GM19025 (cell line): ENCODE results near the gene ERBB3.
A peak's percentile ranks its signal among the peaks of the same experiment; 100 is the strongest.

Source experiments
- ATAC-seq: cut with Tn5 transposase; IDR thresholded peaks from one replicate; pipeline ENCODE4 v1.9.1; 2021; ENCODE audit warnings: mild to moderate bottlenecking, low read depth, moderate library complexity; ENCODE audit not compliant: unreplicated experiment

ERBB3 gene

DNA sequence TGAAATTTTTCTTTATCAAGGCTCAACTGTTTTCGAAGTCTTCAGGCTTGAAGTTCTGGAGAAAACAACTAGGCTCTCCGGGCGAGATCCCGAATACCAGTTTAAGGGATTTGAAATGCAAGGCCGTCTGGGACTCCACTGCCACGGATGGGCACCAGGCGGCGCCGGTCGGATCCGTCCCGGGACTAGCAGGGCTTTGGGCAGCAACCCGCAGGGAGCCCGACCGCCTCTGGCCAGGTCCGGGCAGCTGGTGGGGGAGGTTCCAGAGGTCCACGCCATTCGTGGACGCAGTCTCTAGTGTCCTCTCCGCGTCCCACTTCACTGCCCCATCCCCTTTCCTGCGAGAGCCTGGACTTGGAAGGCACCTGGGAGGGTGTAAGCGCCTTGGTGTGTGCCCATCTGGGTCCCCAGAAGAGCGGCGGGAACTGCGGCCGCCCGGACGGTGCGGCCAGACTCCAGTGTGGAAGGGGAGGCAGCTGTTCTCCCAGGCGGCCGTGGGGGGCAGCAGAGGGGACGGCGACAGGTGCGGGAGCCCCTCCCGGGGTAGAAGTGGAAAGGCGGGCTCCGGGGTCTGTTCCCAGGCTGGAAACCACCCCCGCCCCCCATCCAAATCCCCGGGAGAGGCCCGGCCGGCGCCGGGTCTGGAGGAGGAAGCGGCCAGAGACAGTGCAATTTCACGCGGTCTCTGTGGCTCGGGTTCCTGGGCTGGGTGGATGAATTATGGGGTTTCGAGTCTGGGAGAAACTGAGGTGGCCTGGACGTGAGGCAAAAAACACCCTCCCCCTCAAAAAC, 838 bp upstream of the ERBB3 start:
- ATAC-seq = no peak

DNA sequence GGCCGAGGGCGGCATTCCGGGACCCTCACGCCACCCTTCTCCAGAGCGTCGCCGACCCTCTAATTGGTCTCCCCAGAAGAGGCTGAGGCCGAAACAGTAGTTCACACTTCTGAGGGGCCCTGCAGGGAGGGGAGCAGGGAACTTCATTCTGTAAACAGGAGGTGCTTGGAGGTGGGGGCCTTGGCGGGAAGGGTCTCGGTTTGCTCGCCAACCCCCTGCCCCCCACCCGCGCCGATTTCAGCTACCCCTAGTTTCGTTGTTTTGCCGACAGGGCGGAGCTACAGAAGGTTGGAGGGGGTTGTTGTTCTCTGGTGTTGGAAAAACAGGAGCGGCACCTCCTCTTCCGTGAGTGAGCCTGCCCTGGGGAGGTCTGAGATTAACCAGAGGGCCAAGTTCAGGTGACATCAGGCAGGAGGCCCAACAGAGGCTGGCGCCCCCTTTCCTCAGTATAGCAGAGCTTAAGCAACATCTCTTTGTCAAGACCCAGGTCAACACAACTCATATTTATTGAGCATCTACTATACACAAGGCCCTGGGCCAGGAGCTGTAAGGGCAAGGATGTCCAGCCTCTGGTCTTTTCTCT, 682 bp downstream of the ERBB3 start:
- no peak for ATAC-seq

DNA sequence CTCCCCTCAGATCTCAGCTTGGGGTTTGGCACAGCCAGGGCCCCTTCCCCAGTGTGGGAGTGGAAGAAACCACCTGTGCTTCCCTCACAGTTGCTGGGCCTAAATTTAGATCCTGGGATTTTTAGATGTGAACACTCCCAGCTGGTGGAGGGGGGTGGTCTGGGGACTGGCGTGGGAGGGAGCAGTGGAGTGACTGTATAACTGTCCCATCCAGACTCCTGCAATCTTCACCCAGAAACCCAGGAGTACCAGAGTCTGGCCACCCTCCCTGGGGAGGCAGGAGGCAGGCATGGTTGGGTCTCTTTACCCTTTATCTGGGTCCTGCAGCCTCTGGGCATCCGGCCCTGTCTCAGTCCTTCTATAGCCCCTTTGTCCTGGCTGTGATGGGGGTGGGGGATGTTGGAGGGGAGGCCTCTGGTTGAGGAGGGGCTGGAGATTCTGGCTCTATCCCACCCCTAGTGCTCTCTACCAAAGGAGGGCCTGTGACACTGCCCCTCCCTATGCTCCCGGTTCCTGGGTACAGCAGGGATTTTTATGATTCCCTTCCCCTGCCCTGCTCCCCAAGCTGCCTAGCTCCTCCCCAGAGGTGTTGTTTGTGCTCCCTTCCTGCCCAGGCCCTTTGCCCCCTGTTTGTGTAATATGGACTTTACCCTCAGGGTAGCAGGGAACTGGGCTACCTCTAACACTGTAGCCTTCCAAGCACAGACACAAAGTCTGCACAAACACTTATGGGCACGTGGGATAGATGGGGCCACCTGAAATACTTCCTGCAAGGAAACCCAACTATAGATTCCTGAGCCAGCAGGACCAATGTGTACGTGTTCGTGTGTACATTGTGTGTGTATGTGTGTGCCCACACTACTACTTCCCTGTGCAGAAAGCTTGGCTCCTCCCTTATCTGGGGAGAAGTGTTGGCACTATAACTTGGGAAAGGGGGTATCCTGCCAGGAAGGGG, 1.7 kb downstream of the ERBB3 start:
- ATAC-seq = no peak

DNA sequence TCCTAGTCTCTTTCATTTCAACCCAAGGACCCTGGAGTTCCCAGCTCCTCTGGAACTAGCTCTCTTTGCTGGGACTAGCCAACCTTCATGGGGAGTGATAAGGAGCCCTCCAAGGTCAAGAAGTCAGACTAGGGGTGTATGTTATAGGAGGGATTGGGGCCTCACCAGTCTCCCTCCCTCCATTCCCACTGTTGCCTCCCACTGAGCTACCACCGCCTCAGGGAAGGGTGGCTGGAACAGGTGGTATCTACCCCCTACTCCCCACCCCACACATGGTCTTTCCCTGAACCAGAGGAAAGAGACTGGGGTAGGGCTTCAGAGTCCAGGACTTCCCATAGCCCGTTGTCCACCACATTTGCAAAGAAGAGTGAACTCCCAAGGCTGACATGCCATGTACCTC, 2.4 kb downstream of the ERBB3 start:
- no peak for ATAC-seq

DNA sequence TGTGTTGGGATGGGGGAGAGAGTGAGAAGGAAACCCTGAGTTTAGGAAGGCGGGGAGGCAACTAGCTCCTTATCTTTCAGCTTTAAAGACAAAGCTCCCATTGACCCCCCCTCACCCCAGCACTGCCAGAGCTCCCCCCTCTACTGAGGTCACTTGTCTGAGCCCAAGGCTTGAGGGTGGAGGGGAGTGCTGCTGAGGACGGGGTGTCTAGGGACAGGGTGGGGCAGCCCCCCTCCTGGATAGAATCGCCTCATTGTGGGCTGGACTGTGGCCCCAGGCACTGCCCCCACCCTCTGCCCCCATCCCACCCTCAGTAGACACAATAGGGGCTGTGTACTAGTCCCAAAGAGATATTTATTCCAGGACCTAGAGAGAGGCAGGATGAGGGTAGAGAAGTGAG, 3.0 kb downstream of the ERBB3 start:
- no peak for ATAC-seq

DNA sequence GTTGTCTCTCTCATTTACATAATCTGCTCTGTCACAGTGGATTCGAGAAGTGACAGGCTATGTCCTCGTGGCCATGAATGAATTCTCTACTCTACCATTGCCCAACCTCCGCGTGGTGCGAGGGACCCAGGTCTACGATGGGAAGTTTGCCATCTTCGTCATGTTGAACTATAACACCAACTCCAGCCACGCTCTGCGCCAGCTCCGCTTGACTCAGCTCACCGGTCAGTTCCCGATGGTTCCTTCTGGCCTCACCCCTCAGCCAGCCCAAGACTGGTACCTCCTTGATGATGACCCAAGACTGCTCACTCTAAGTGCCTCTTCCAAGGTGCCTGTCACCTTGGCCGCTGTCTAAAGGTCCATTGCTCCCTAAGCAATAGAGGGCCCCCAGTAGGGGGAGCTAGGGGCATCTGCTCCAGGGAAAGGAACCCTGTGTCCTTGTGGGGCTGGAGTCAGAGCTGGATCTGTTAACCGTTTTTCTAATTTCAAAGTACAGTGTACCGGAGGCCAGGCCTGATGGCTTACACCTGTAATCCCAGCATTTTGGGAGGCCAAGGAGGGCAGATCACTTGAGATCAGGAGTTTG, 5.1 kb downstream of the ERBB3 start:
- no peak for ATAC-seq

DNA sequence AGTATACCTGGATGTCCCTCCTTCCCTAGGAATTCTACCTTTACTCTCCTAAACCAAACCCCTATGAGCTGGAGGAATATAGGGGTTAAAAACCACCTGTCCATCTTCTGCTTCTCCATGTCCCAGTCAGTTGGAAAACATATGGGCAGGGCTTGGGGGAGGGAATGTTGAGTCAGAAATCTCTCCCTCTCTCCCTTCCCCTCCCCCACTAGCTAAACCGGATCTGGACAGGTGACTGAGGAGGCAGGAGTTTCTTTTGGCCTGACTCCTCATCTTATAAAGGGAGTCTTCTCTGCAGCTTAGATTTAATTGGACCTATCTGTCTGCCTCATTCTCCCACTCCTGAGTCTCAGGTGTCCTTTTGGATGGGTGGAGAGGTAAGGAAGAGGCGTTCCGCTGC, 6.1 kb downstream of the ERBB3 start:
- no peak for ATAC-seq

DNA sequence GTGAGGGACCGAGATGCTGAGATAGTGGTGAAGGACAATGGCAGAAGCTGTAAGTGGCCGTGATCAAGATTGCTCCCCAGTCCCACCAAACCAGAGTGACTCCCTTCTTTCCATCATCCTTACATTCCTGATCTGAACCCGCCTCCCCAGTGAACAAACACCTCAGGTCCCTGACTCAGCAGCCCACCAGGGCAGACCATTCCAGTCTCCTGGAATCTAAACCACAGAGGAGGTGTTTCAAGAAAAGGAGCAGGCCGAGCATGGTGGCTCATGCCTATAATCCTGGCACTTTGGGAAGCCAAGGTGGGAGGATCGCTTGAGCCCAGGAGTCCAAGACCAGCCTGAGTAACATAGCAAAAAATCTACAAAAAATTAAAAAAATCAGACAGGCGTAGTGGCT, 6.6 kb downstream of the ERBB3 start:
- ATAC-seq = no peak

DNA sequence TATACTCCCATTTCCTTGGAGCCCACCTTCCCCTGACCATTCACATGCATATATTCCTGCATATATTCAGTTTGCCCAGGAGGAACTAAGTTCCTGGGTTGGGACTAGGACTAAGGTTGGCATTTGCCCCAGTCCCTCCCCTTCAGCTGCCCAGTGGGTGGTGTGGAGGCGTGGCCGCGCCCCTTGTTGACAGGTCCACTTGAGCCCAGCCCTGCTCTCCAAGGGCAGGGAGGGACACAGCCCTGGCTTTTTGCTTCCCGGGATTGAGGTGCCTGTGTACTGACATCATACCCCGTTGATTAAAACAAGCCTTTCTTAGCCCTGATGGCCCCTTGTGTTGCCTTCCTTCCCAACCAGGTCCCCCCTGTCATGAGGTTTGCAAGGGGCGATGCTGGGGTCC, 7.3 kb downstream of the ERBB3 start:
- ATAC-seq = no peak

DNA sequence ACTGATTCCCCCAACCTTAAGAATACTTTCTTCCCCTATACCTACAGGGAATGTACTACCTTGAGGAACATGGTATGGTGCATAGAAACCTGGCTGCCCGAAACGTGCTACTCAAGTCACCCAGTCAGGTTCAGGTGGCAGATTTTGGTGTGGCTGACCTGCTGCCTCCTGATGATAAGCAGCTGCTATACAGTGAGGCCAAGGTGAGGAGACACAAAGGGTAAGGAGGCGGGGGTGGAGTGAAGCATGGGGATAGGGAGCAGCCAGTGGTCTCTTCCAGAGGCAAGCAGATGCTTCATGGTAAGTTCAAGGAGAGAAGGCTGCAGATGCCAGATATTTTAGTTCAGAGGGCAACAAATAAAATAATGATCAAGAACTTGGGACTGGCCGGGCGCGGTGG, 17.8 kb downstream of the ERBB3 start:
- no peak for ATAC-seq

DNA sequence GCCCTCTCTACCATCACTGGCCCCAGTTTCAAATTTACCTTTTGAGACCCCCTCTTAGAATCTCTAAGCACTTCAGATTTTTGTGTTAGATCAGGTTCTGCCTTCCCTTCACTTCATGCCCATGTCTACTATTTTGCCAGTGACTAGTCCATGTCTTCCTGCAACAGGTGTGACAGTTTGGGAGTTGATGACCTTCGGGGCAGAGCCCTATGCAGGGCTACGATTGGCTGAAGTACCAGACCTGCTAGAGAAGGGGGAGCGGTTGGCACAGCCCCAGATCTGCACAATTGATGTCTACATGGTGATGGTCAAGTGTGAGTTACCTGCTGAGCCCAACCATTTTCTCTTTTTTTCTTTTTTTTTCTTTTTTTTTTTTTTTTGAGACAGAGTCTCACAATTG, 18.6 kb downstream of the ERBB3 start:
- no peak for ATAC-seq

DNA sequence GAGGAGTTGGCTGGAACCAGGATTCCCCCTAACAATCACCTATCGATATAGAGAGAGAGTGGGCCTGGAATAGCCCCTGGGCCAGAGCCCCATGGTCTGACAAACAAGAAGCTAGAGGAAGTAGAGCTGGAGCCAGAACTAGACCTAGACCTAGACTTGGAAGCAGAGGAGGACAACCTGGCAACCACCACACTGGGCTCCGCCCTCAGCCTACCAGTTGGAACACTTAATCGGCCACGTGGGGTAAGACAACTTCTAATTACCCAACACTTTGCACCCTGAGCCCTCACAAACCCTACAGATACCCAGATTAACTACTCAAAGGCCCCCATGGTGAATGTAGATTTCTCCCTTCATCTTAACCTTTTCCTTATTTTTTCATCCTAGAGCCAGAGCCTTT, 19.8 kb downstream of the ERBB3 start:
- no peak for ATAC-seq

DNA sequence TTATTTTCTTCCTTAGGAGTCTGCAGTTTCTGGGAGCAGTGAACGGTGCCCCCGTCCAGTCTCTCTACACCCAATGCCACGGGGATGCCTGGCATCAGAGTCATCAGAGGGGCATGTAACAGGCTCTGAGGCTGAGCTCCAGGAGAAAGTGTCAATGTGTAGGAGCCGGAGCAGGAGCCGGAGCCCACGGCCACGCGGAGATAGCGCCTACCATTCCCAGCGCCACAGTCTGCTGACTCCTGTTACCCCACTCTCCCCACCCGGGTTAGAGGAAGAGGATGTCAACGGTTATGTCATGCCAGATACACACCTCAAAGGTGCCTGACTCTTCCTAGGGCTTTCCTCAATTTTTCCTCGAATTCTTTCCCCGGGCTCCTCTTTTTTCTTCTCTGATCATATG, 21.1 kb downstream of the ERBB3 start:
- ATAC-seq = no peak

DNA sequence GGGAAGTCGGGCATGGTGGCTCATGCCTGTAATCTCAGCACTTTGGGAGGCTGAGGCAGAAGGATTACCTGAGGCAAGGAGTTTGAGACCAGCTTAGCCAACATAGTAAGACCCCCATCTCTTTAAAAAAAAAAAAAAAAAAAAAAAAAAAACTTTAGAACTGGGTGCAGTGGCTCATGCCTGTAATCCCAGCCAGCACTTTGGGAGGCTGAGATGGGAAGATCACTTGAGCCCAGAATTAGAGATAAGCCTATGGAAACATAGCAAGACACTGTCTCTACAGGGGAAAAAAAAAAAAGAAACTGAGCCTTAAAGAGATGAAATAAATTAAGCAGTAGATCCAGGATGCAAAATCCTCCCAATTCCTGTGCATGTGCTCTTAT, 22.7 kb downstream of the ERBB3 start:
- no peak for ATAC-seq

DNA sequence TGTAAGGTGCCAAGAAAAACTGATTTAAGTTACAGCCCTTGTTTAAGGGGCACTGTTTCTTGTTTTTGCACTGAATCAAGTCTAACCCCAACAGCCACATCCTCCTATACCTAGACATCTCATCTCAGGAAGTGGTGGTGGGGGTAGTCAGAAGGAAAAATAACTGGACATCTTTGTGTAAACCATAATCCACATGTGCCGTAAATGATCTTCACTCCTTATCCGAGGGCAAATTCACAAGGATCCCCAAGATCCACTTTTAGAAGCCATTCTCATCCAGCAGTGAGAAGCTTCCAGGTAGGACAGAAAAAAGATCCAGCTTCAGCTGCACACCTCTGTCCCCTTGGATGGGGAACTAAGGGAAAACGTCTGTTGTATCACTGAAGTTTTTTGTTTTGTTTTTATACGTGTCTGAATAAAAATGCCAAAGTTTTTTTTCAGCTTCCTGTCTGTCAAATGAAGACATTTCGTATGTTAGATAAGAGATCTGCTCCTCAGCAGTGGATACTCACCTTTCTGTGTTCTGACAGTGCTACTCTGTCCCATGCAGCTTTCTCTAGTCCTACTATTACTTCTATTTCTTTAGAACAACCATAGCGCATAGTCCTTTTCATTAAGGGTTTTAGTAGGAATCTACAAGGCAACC, 23.2 kb downstream of the ERBB3 start:
- no peak for ATAC-seq

DNA sequence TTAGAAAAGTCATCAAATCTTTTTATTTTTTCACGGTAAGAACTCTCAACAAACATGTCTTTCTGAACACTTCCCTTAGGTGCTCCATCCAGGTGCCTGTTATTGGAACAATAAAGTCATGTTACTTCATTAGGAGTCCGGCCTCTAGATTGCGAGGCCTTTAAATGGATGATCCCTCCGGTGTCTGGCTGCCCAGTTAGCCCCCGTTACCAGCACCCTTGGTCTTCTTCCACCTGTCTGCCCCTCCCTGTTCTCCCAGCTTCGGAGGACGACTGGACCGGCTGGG, 23.8 kb downstream of the ERBB3 start:
- no peak for ATAC-seq

DNA sequence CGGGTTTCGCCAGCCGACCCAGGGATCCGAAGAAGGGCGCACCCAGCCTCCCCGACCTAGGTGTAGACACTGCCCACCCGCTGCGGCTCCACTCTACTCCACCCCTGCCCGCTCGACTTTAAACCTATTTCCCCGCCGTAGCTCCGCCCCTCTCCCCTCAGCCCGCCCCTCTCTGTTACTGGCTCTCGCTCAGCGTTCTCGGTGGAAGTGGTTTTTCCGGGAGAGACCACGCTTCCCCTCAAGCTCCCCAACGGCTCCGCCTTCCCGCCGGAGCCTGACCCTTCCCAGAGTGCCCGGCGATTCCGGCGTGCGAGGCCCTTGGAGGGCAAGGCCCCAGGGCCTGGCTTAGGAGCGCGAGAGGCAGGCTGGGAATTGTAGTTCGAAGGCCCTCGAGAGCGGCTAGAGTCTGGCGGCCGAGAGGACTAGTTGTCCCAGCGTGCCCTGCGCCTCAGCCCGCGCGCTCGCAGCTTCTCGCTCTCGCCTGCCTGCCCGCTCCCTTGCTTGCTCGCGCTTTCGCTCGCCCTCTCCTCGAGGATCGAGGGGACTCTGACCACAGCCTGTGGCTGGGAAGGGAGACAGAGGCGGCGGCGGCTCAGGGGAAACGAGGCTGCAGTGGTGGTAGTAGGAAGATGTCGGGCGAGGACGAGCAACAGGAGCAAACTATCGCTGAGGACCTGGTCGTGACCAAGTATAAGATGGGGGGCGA, 24.3 kb downstream of the ERBB3 start, which contains the start of gene PA2G4:
PA2G4 (plus strand) TSS at position 451 of the 706 bp plus-strand sequence; CDS start at position 630, 179 bp downstream.
- ATAC-seq = peak; percentile 95

DNA sequence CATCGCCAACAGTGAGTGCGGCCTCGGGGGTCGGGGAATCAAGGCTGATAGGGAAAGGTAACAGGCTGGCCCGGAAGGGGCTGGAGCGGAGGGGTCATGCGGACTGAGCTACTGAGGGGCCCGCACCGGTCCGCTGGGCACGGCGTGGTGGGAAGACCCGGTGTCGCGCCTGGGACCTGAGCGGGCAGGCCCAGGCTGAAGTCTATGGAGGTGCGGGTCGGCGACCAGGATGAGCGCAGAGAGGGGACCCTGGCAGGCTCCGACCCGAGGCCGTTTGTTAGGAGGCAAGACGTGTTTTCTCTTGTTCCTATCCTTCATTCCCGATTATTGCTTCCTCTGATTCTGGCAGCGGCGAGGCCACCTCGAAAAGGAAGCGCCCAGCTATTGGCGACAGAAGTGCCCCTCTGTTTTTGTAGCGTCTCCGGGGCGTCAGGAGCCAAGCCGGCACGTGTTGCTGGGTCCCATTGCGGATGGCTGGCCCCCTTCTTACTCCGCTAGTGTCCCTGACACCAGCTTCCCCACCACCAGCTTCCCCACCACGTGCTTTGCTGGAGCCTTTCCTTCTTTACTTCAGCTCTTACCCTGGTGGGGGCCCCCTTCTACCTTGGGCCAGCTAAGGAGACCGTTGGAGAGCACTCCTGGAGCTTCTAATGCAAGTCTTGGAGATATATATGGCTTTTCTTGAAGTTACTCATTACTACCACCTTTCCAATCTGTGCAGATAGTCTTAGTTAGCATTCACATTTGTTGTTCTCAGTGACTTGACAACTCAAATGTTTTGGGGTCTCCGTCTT, 25.0 kb downstream of the ERBB3 start:
- ATAC-seq = no peak

DNA sequence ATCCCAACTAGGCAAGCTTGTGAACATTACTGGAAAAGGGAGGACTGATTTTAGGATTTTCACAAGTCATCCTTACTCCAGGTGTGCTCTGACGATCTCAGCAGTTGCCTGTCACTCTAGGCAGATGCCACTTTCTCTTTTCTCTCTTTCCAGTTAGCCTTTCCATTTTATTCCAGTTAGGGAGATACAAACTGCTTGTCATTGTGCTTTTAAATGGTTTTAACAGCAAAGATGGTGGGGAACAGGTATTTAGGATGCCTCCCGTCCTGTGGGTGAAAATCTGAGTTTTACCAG, 25.6 kb downstream of the ERBB3 start:
- no peak for ATAC-seq
